SK-N-MC (cell line): ENCODE data around the gene CELSR2.

ENCODE experiments used
- EZH2 ChIP-seq: fragments of 200-600 bp; sonication (generic); IDR thresholded peaks from one replicate; pipeline ENCODE4 v1.6.1; 2017; ENCODE audit warnings: antibody characterized with exemption
- FOXP2 ChIP-seq: optimal IDR thresholded peaks from 2 replicates; pipeline ENCODE3; 2011; ENCODE audit warnings: mild to moderate bottlenecking, moderate library complexity; ENCODE audit not compliant: insufficient read depth; ENCODE audit errors: extremely low read length, control extremely low read depth
- POLR2AphosphoS5 ChIP-seq: IDR thresholded peaks from 2 replicates; pipeline ENCODE4 v1.6.1; 2012; ENCODE audit warnings: mild to moderate bottlenecking, low read depth, low read length, borderline replicate concordance

DNA sequence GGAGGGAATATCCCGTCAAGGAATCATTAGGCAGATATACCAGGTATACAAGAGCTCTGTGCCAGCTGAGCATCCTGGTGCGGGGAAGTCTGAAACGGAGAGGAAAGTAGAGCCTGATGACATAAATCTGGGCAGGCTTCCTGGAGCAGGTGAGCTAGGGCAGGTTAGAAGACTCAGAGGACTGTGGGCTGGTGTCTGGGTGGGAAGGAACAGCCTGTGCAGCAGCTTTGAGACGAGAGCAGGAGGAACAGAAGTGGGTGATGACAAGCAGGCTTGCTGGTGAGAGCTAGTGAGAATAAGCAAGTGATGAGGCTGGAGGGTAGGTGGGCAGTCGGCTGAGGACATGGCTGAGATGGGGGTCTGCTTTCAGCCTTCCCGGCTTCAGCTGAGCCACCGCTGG is 6.7 kb downstream of the CELSR2 start:
- TF ChIP-seq POLR2AphosphoS5 (no peak), EZH2 (no peak), FOXP2 (no peak)
